ENCODE measurements around the gene NR3C2. TPM values are rescaled to one million over a fixed set of nuclear protein-coding genes. Genes with fewer than 3 reads are reported as not detected.

The NR3C2 gene
- total and polyA plus RNA-seq, 12 donors: 2.2 to 28.6 (median 23.3) TPM

DNA sequence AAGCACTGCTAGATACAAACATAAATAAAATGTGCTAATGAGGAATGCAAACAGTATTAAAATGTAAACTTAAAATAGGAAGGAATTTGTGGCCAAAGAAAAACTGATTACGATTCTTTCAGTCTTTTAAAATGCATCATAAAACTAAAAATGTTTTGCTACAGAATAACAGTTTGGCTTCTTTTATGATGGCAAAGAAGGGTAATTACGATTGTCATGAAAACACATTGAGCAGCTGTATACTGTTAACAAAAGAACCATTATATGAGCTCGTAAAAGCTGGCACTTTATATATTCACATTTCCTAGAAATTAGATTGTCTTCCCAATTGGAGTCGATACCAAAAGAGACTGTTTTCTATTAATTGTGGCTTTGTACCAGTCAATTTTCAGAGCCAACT, 290.4 kb downstream of the NR3C2 start:
- no peaks in the 10 kb centered on the region for H3K27me3 ChIP-seq
- ATAC-seq (no peak), DNase-seq (no peak)
- H3K4me1 ChIP-seq: no peaks in the 10 kb centered on the region
- H3K9me3 ChIP-seq: no peaks in the 10 kb centered on the region
- peaks cover 0 to 34% (median 0%) of the 10 kb centered on the region in 9 donors for H3K36me3 ChIP-seq
- H3K4me3 ChIP-seq: no peak overlapping the region
- no peak overlapping the region for H3K27ac ChIP-seq
- intact Hi-C loops (cut with DNase I): no loop called here
- TF ChIP-seq, protein P1, sequence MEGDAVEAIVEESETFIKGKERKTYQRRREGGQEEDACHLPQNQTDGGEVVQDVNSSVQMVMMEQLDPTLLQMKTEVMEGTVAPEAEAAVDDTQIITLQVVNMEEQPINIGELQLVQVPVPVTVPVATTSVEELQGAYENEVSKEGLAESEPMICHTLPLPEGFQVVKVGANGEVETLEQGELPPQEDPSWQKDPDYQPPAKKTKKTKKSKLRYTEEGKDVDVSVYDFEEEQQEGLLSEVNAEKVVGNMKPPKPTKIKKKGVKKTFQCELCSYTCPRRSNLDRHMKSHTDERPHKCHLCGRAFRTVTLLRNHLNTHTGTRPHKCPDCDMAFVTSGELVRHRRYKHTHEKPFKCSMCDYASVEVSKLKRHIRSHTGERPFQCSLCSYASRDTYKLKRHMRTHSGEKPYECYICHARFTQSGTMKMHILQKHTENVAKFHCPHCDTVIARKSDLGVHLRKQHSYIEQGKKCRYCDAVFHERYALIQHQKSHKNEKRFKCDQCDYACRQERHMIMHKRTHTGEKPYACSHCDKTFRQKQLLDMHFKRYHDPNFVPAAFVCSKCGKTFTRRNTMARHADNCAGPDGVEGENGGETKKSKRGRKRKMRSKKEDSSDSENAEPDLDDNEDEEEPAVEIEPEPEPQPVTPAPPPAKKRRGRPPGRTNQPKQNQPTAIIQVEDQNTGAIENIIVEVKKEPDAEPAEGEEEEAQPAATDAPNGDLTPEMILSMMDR (IDR thresholded peaks at IDR 0.05): no peak
- 84 to 85% methylated on average over 4 of the region's 4 CpGs for WGBS, 2 donors

DNA sequence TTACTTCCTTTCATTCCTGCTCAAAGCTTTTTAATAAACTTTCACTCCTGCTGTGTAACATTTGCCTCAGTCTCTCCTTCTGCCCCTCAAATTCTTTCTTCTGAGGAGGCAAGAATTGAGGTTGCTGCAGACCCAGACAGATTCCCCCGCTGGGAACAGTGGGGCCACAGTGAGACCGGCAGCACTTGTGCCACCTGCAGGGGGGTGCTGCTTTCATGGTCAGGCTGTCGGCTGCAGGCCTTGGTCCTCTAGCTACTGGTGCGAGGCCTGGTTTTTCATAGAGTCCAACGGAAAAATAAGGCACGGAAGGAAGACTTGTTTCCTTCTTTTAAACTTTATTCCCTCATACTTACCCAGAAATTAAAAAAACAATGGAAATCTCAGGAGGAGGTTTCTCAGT, 296.7 kb downstream of the NR3C2 start:
- Histone ChIP-seq H3K27me3 (no peaks in the 10 kb centered on the region), H3K27ac (no peak overlapping the region), H3K4me1 (no peaks in the 10 kb centered on the region), H3K36me3 (peaks cover 0 to 25% (median 0%) of the 10 kb centered on the region in 9 donors), H3K4me3 (no peak overlapping the region), H3K9me3 (no peaks in the 10 kb centered on the region)
- TF ChIP-seq, protein P1 (IDR thresholded peaks at IDR 0.05): no peak
- intact Hi-C loops (cut with DNase I): no loop called here
- 88 to 89% methylated on average over 6 of the region's 6 CpGs for WGBS, 2 donors
- no peak for ATAC-seq
- DNase-seq: no peak

DNA sequence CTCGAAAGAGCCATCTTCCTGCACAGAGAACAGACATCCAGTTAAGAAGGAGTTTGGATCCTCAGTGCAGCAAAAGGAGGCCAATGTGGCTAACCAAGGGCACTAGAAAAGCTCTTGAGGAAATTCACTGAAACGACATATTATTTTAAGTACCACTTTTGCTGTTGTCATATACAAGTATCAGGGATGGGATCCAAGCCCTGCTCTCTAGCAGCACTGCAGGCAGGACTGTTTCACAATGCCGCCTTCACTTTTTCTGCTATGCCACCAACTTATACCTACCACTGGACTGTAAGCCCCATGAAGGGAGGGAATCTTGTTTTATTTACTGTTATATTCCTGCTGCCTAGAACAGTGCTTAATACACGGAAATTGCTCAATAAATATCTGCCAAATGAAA, 299.0 kb downstream of the NR3C2 start:
- H3K4me3 ChIP-seq: no peak overlapping the region
- peaks cover 0 to 31% (median 0%) of the 10 kb centered on the region in 9 donors for H3K36me3 ChIP-seq
- DNase-seq: no peak
- TF ChIP-seq, protein P1 (IDR thresholded peaks at IDR 0.05): no peak
- 72 to 77% methylated on average over 4 of the region's 4 CpGs for WGBS, 2 donors
- H3K27me3 ChIP-seq: no peaks in the 10 kb centered on the region
- ATAC-seq: no peak
- H3K4me1 ChIP-seq: no peaks in the 10 kb centered on the region
- intact Hi-C loops (cut with DNase I): no loop called here
- no peak overlapping the region for H3K27ac ChIP-seq
- no peaks in the 10 kb centered on the region for H3K9me3 ChIP-seq

DNA sequence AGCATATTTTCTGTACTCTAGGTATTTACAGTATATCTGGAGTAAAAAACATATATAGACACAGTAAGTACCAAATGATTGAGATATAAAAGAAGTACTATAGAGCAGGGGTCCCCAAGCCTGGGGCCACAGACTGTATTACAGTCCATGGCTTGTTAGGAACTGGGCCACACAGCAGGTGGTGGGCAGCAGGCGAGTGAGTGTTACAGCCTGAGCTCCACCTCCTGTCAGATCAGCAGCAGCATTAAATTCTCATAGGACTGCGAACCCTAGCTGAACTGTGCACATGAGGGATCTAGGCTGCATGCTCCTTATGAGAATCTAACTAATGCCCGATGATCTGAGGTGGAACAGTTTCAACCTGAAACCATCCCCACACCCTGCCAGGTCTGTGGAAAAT, 300.7 kb downstream of the NR3C2 start:
- Histone ChIP-seq H3K36me3 (peaks cover 0 to 26% (median 0%) of the 10 kb centered on the region in 9 donors), H3K9me3 (no peaks in the 10 kb centered on the region), H3K4me3 (no peak overlapping the region), H3K4me1 (no peaks in the 10 kb centered on the region), H3K27ac (no peak overlapping the region), H3K27me3 (no peaks in the 10 kb centered on the region)
- TF ChIP-seq, protein P1 (IDR thresholded peaks at IDR 0.05): no peak
- WGBS, 2 donors: 80 to 81% methylated on average over 3 of the region's 3 CpGs
- no peak for DNase-seq
- ATAC-seq: no peak
- intact Hi-C loops (cut with DNase I): no loop called here

All from heart right ventricle (tissue), 16 donors.